ENCODE data around the gene BRD4. TPM values are rescaled to one million over a fixed set of nuclear protein-coding genes. Genes with fewer than 3 reads are reported as not detected.

BRD4 gene
- total and polyA plus RNA-seq, 2 donors from 2014 or later = 14.3 to 107 TPM

- H3K9me3 ChIP-seq (ENCODE audit: control insufficient read depth in 2 of 3, insufficient read depth in 1 of 3, low read length in 3 of 3) = no peaks in the 10 kb centered on the region
- peaks cover 0 to 3% (median 0%) of the 10 kb centered on the region in 3 donors for H3K36me3 ChIP-seq (ENCODE audit: control insufficient read depth in 2 of 3, insufficient read depth in 3 of 3, low read length in 3 of 3)
- intact Hi-C loops (cut with DNase I) = no loop called here
- no peak overlapping the region for H3K4me3 ChIP-seq (ENCODE audit: low read length in 3 of 3)
- no peaks in the 10 kb centered on the region for H3K27me3 ChIP-seq (ENCODE audit: control insufficient read depth, insufficient read depth, low read length)
- FAIRE-seq = no peak
- peaks cover 0 to 7% (median 0%) of the 10 kb centered on the region in 3 donors for H3K4me1 ChIP-seq (ENCODE audit: control insufficient read depth in 2 of 3, insufficient read depth in 2 of 3, low read depth in 1 of 3, low read length in 3 of 3)
- H3K27ac ChIP-seq (ENCODE audit: low read depth in 2 of 2, low read length in 2 of 2) = no peak overlapping the region
- DNase-seq = no peak
- H3K9ac ChIP-seq (ENCODE audit: low read length in 3 of 3) = no peak overlapping the region
- no peak for TF ChIP-seq CTCF (IDR thresholded peaks at IDR 0.05; ENCODE audit: borderline replicate concordance, extremely low read depth, insufficient read depth)
Measured at GRCh38 chr19:15191982-15192381, 140.4 kb downstream of the BRD4 start.

- Histone ChIP-seq H3K9me3 (ENCODE audit: control insufficient read depth in 2 of 3, insufficient read depth in 1 of 3, low read length in 3 of 3) (no peaks in the 10 kb centered on the region), H3K36me3 (ENCODE audit: control insufficient read depth in 2 of 3, insufficient read depth in 3 of 3, low read length in 3 of 3) (peaks cover 0 to 4% (median 3%) of the 10 kb centered on the region in 3 donors), H3K4me1 (ENCODE audit: control insufficient read depth in 2 of 3, insufficient read depth in 2 of 3, low read depth in 1 of 3, low read length in 3 of 3) (peaks cover 0 to 4% (median 0%) of the 10 kb centered on the region in 3 donors), H3K27ac (ENCODE audit: low read depth in 2 of 2, low read length in 2 of 2) (no peak overlapping the region), H3K4me3 (ENCODE audit: low read length in 3 of 3) (no peak overlapping the region), H3K9ac (ENCODE audit: low read length in 3 of 3) (no peak overlapping the region), H3K27me3 (ENCODE audit: control insufficient read depth, insufficient read depth, low read length) (no peaks in the 10 kb centered on the region)
- no peak for DNase-seq
- intact Hi-C loops (cut with DNase I) = no loop called here
- no peak for FAIRE-seq
- no peak for TF ChIP-seq CTCF (IDR thresholded peaks at IDR 0.05; ENCODE audit: borderline replicate concordance, extremely low read depth, insufficient read depth)
Measured at GRCh38 chr19:15191514-15191913, 140.8 kb downstream of the BRD4 start.

GRCh38 chr19:15188851-15189250 lies 143.5 kb downstream of the BRD4 start:
- Histone ChIP-seq H3K4me1 (ENCODE audit: control insufficient read depth in 2 of 3, insufficient read depth in 2 of 3, low read depth in 1 of 3, low read length in 3 of 3) (no peaks in the 10 kb centered on the region), H3K9ac (ENCODE audit: low read length in 3 of 3) (no peak overlapping the region), H3K27ac (ENCODE audit: low read depth in 2 of 2, low read length in 2 of 2) (no peak overlapping the region), H3K4me3 (ENCODE audit: low read length in 3 of 3) (no peak overlapping the region), H3K9me3 (ENCODE audit: control insufficient read depth in 2 of 3, insufficient read depth in 1 of 3, low read length in 3 of 3) (no peaks in the 10 kb centered on the region), H3K27me3 (ENCODE audit: control insufficient read depth, insufficient read depth, low read length) (no peaks in the 10 kb centered on the region), H3K36me3 (ENCODE audit: control insufficient read depth in 2 of 3, insufficient read depth in 3 of 3, low read length in 3 of 3) (peaks cover 0 to 5% (median 4%) of the 10 kb centered on the region in 3 donors)
- FAIRE-seq (no peak), DNase-seq (no peak)
- intact Hi-C loops (cut with DNase I) = no loop called here
- no peak for TF ChIP-seq CTCF (IDR thresholded peaks at IDR 0.05; ENCODE audit: borderline replicate concordance, extremely low read depth, insufficient read depth)

Data from kidney (tissue), 14 donors.